WERI-Rb-1 (cell line): Measurements from ENCODE around the gene CC2D1B.

Experiments used
- DNase-seq: peaks from one replicate; pipeline ENCODE4 v3.0.0-alpha.2; 2020
- H3K27ac ChIP-seq: fragments of 250-450 bp; sonication (Bioruptor Pico); 2 replicates; pipeline ENCODE4 v1.5.1; 2020; ENCODE audit warnings: mild to moderate bottlenecking, moderate library complexity
- H3K27me3 ChIP-seq: fragments of 250-450 bp; sonication (Bioruptor Pico); 2 replicates; pipeline ENCODE4 v1.5.1; 2021; ENCODE audit warnings: mild to moderate bottlenecking, low read depth, moderate library complexity; ENCODE audit not compliant: insufficient read depth, severe bottlenecking
- H3K36me3 ChIP-seq: fragments of 250-450 bp; sonication (Bioruptor Pico); 2 replicates; pipeline ENCODE4 v1.5.1; 2020; ENCODE audit warnings: mild to moderate bottlenecking, moderate library complexity
- H3K4me3 ChIP-seq: 2 replicates; pipeline ENCODE4 v1.5.1; 2011; ENCODE audit warnings: low read depth, mild to moderate bottlenecking, control low read depth, low read length
- H3K9me3 ChIP-seq: fragments of 250-450 bp; sonication (Bioruptor Pico); 2 replicates; pipeline ENCODE4 v1.5.1; 2021; ENCODE audit warnings: mild to moderate bottlenecking, moderate library complexity; ENCODE audit not compliant: severe bottlenecking
- TF ChIP-seq, protein P1 (sequence below): IDR thresholded peaks from 2 replicates; pipeline ENCODE4 v1.5.1; 2011; ENCODE audit warnings: low read depth, mild to moderate bottlenecking, control low read depth, inconsistent platforms, low read length

The CC2D1B gene

GRCh38 chr1:52306227-52307006, 59.6 kb downstream of the CC2D1B start:
- TF ChIP-seq, protein P1, sequence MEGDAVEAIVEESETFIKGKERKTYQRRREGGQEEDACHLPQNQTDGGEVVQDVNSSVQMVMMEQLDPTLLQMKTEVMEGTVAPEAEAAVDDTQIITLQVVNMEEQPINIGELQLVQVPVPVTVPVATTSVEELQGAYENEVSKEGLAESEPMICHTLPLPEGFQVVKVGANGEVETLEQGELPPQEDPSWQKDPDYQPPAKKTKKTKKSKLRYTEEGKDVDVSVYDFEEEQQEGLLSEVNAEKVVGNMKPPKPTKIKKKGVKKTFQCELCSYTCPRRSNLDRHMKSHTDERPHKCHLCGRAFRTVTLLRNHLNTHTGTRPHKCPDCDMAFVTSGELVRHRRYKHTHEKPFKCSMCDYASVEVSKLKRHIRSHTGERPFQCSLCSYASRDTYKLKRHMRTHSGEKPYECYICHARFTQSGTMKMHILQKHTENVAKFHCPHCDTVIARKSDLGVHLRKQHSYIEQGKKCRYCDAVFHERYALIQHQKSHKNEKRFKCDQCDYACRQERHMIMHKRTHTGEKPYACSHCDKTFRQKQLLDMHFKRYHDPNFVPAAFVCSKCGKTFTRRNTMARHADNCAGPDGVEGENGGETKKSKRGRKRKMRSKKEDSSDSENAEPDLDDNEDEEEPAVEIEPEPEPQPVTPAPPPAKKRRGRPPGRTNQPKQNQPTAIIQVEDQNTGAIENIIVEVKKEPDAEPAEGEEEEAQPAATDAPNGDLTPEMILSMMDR = no peak
- DNase-seq = no peak
- no peak overlapping the region for H3K4me3 ChIP-seq
- no peaks in the 10 kb centered on the region for H3K27me3 ChIP-seq
- H3K36me3 ChIP-seq = peaks cover 4% of the 10 kb centered on the region; the same call in 1 of the 2 replicates
- no peaks in the 10 kb centered on the region for H3K9me3 ChIP-seq
- H3K27ac ChIP-seq = no peak overlapping the region

GRCh38 chr1:52305417-52306226, 60.4 kb downstream of the CC2D1B start:
- H3K4me3 ChIP-seq = no peak overlapping the region
- H3K27me3 ChIP-seq = no peaks in the 10 kb centered on the region
- DNase-seq = no peak
- peaks cover 4% of the 10 kb centered on the region; the same call in 1 of the 2 replicates for H3K36me3 ChIP-seq
- H3K27ac ChIP-seq = no peak overlapping the region
- TF ChIP-seq, protein P1 = no peak
- no peaks in the 10 kb centered on the region for H3K9me3 ChIP-seq
